SK-N-MC (cell line): ENCODE measurements around the gene ESR1.
"Not testable (repeated sequence)": the region's sequence is repeated elsewhere in the genome, so short reads cannot be mapped to it uniquely, and the experiment has no call there.

Experiments used
- DNase-seq: peaks from one replicate; pipeline ENCODE4 v3.0.0-alpha.2; 2011; ENCODE audit warnings: low read depth, low spot score
- H3K27ac ChIP-seq: fragments of 200-600 bp; sonication (generic); 2 replicates; pipeline ENCODE4 v1.5.1; 2016; ENCODE audit warnings: mixed run types
- H3K36me3 ChIP-seq: fragments of 200-600 bp; sonication (generic); 2 replicates; pipeline ENCODE4 v1.6.1; 2017; ENCODE audit warnings: antibody characterized with exemption, low read length, mixed read lengths; ENCODE audit not compliant: insufficient read depth
- H3K4me3 ChIP-seq: fragments of 200-600 bp; sonication (generic); 2 replicates; pipeline ENCODE4 v1.5.1; 2016
- H3K9ac ChIP-seq: fragments of 200-600 bp; sonication (generic); 2 replicates; pipeline ENCODE4 v1.8.0; 2017; ENCODE audit warnings: mixed run types, mixed read lengths; ENCODE audit not compliant: insufficient read length
- H3K9me3 ChIP-seq: fragments of 200-600 bp; sonication (generic); 2 replicates; pipeline ENCODE4 v1.6.1; 2017; ENCODE audit warnings: low read depth, mild to moderate bottlenecking, antibody characterized with exemption, low read length, moderate library complexity, mixed read lengths
- EZH2 ChIP-seq: fragments of 200-600 bp; sonication (generic); IDR thresholded peaks from one replicate; pipeline ENCODE4 v1.6.1; 2017; ENCODE audit warnings: antibody characterized with exemption
- FOXP2 ChIP-seq: optimal IDR thresholded peaks from 2 replicates; pipeline ENCODE3; 2011; ENCODE audit warnings: mild to moderate bottlenecking, moderate library complexity; ENCODE audit not compliant: insufficient read depth; ENCODE audit errors: extremely low read length, control extremely low read depth
- POLR2AphosphoS5 ChIP-seq: IDR thresholded peaks from 2 replicates; pipeline ENCODE4 v1.6.1; 2012; ENCODE audit warnings: mild to moderate bottlenecking, low read depth, low read length, borderline replicate concordance

The ESR1 gene

GRCh38 chr6:152004036-152004566, 196.6 kb downstream of the ESR1 start:
- Histone ChIP-seq H3K9me3 (no peaks in the 10 kb centered on the region), H3K4me3 (no peak overlapping the region), H3K9ac (no peak overlapping the region), H3K27ac (no peak overlapping the region), H3K36me3 (no peaks in the 10 kb centered on the region)
- TF ChIP-seq FOXP2 (no peak), EZH2 (no peak), POLR2AphosphoS5 (no peak)
- no peak for DNase-seq

- Histone ChIP-seq H3K9me3 (no peaks in the 10 kb centered on the region), H3K36me3 (no peaks in the 10 kb centered on the region), H3K9ac (no peak overlapping the region), H3K27ac (no peak overlapping the region), H3K4me3 (no peak overlapping the region)
- DNase-seq: no peak
- TF ChIP-seq FOXP2 (no peak), POLR2AphosphoS5 (no peak), EZH2 (no peak)
These were observed 197.4 kb downstream of the ESR1 start for GRCh38 chr6:152004896-152005295.

GRCh38 chr6:152008779-152009178, 201.3 kb downstream of the ESR1 start:
- TF ChIP-seq FOXP2 (no peak), EZH2 (no peak), POLR2AphosphoS5 (no peak)
- Histone ChIP-seq H3K9me3 (no peaks in the 10 kb centered on the region), H3K27ac (no peak overlapping the region), H3K4me3 (no peak overlapping the region), H3K36me3 (no peaks in the 10 kb centered on the region), H3K9ac (no peak overlapping the region)
- no peak for DNase-seq

GRCh38 chr6:152012227-152012626, 204.7 kb downstream of the ESR1 start:
- Histone ChIP-seq H3K36me3 (no peaks in the 10 kb centered on the region), H3K27ac (no peak overlapping the region), H3K4me3 (no peak overlapping the region), H3K9me3 (no peaks in the 10 kb centered on the region), H3K9ac (no peak overlapping the region)
- no peak for TF ChIP-seq POLR2AphosphoS5
- TF ChIP-seq EZH2: no peak
- TF ChIP-seq FOXP2: no peak
- no peak for DNase-seq

GRCh38 chr6:152018876-152019275, 211.4 kb downstream of the ESR1 start:
- TF ChIP-seq EZH2: no peak
- no peak for TF ChIP-seq FOXP2
- Histone ChIP-seq H3K36me3 (no peaks in the 10 kb centered on the region), H3K9ac (no peak overlapping the region), H3K4me3 (no peak overlapping the region), H3K9me3 (no peaks in the 10 kb centered on the region), H3K27ac (no peak overlapping the region)
- DNase-seq: no peak

GRCh38 chr6:152022303-152022702, 214.8 kb downstream of the ESR1 start:
- DNase-seq: no peak
- Histone ChIP-seq H3K4me3 (no peak overlapping the region), H3K27ac (no peak overlapping the region), H3K36me3 (no peaks in the 10 kb centered on the region), H3K9ac (no peak overlapping the region), H3K9me3 (no peaks in the 10 kb centered on the region)
- no peak for TF ChIP-seq POLR2AphosphoS5
- no peak for TF ChIP-seq FOXP2
- no peak for TF ChIP-seq EZH2

- no peaks in the 10 kb centered on the region for H3K9me3 ChIP-seq
- no peaks in the 10 kb centered on the region for H3K36me3 ChIP-seq
- H3K4me3 ChIP-seq: no peak overlapping the region
- DNase-seq: no peak
- no peak for TF ChIP-seq FOXP2
- TF ChIP-seq POLR2AphosphoS5: no peak
- TF ChIP-seq EZH2: no peak
- H3K9ac ChIP-seq: no peak overlapping the region
- H3K27ac ChIP-seq: no peak overlapping the region
These were observed 216.1 kb downstream of the ESR1 start for GRCh38 chr6:152023613-152024012.

- Histone ChIP-seq H3K9me3 (no peaks in the 10 kb centered on the region), H3K36me3 (no peaks in the 10 kb centered on the region), H3K9ac (no peak overlapping the region), H3K4me3 (no peak overlapping the region), H3K27ac (no peak overlapping the region)
- DNase-seq: no peak
- TF ChIP-seq POLR2AphosphoS5: no peak
- no peak for TF ChIP-seq FOXP2
- TF ChIP-seq EZH2: no peak
These were observed 218.8 kb downstream of the ESR1 start for GRCh38 chr6:152026291-152026690.

- H3K27ac ChIP-seq, H3K9me3 ChIP-seq, H3K9ac ChIP-seq, H3K4me3 ChIP-seq, DNase-seq, H3K36me3 ChIP-seq: not testable (repeated sequence)
These were observed 219.3 kb downstream of the ESR1 start for GRCh38 chr6:152026744-152027143.

- not testable (repeated sequence) for H3K9me3 ChIP-seq, H3K9ac ChIP-seq, DNase-seq, H3K4me3 ChIP-seq, H3K27ac ChIP-seq, H3K36me3 ChIP-seq
These were observed 226.3 kb downstream of the ESR1 start for GRCh38 chr6:152033765-152034164.
